CD14-positive monocyte (primary cell): ENCODE measurements around the gene RUNX2. TPM values are rescaled to one million over a fixed set of nuclear protein-coding genes. Genes with fewer than 3 reads are reported as not detected.

Experiments used
- DNase-seq, 3 donors: peaks; one replicate each; pipeline ENCODE4 v3.0.0-alpha.2; 2011 to 2022
- H2AFZ ChIP-seq: 2 replicates; pipeline ENCODE4 v1.6.0; 2012; ENCODE audit warnings: mild to moderate bottlenecking, low read depth, low read length, inconsistent platforms; ENCODE audit not compliant: insufficient read depth, poor library complexity, severe bottlenecking
- H3K27ac ChIP-seq, 2 donors: 1 replicate in 1 of 2; 2 replicates in 1 of 2; pipeline ENCODE4 v1.5.1; 2012 to 2013; ENCODE audit warnings: low read length in 2 of 2, control low read depth in 1 of 2, inconsistent platforms in 1 of 2, low read depth in 1 of 2, mild to moderate bottlenecking in 1 of 2
- H3K27me3 ChIP-seq, 2 donors: one replicate each; pipeline versions ENCODE4 v1.6.0 to v1.6.1; 2011 to 2013; ENCODE audit warnings: low read length in 2 of 2; ENCODE audit not compliant: control insufficient read depth in 2 of 2, insufficient read depth in 2 of 2
- H3K36me3 ChIP-seq, 2 donors: replicated peaks in 1 of 2; 1 replicate in 1 of 2; 2 replicates in 1 of 2; pipeline versions ENCODE4 v1.5.1 to v1.6.1; 2012 to 2013; ENCODE audit warnings: low read length in 2 of 2, control low read depth in 1 of 2, inconsistent platforms in 1 of 2, mild to moderate bottlenecking in 1 of 2; ENCODE audit not compliant: insufficient read depth in 2 of 2, control insufficient read depth in 1 of 2
- H3K4me1 ChIP-seq, 2 donors: 1 replicate in 1 of 2; 2 replicates in 1 of 2; pipeline versions ENCODE4 v1.5.1 to v1.6.1; 2012 to 2013; ENCODE audit warnings: low read length in 2 of 2, control low read depth in 1 of 2, inconsistent platforms in 1 of 2, mild to moderate bottlenecking in 1 of 2, moderate library complexity in 1 of 2; ENCODE audit not compliant: insufficient read depth in 2 of 2, control insufficient read depth in 1 of 2
- H3K4me2 ChIP-seq: replicated peaks from 2 replicates; pipeline ENCODE3; 2012; ENCODE audit warnings: low read length, moderate library complexity, mild to moderate bottlenecking; ENCODE audit not compliant: poor library complexity, severe bottlenecking; ENCODE audit errors: extremely low read depth
- H3K4me3 ChIP-seq, 3 experiments: fragments of 200-600 bp in 1 of 3; sonication (generic) in 1 of 3; replicated peaks in 1 of 3; 1 replicate in 2 of 3; 2 replicates in 1 of 3; pipeline ENCODE4 v1.5.1; 2011 to 2013; ENCODE audit warnings: low read length in 3 of 3, mild to moderate bottlenecking in 3 of 3, control low read depth in 2 of 3, low read depth in 2 of 3, inconsistent platforms in 1 of 3, moderate library complexity in 1 of 3
- H3K79me2 ChIP-seq: 2 replicates; pipeline ENCODE4 v1.6.0; 2012; ENCODE audit warnings: mild to moderate bottlenecking, control low read depth, inconsistent platforms, low read length, moderate library complexity; ENCODE audit not compliant: insufficient read depth
- H3K9ac ChIP-seq: 2 replicates; pipeline ENCODE4 v1.6.0; 2017; ENCODE audit warnings: low read length, mild to moderate bottlenecking; ENCODE audit not compliant: insufficient read depth, poor library complexity, severe bottlenecking
- H3K9me3 ChIP-seq, 2 donors: replicated peaks in 1 of 2; 1 replicate in 1 of 2; 2 replicates in 1 of 2; pipeline versions ENCODE4 v1.5.1 to v1.6.1; 2012 to 2013; ENCODE audit warnings: low read length in 2 of 2, control low read depth in 1 of 2; ENCODE audit not compliant: control insufficient read depth in 1 of 2, insufficient read depth in 1 of 2
- H4K20me1 ChIP-seq: 2 replicates; pipeline ENCODE4 v1.6.0; 2012; ENCODE audit warnings: mild to moderate bottlenecking, low read length, control low read depth, moderate library complexity; ENCODE audit not compliant: insufficient read depth
- H3K27ac Mint-ChIP-seq, 7 donors: one replicate each; pipeline ENCODE4 v1.8.0; 2020; ENCODE audit warnings: mild to moderate bottlenecking in 7 of 7, mixed read lengths in 7 of 7, moderate library complexity in 6 of 7, inconsistent platforms in 2 of 7
- H3K27me3 Mint-ChIP-seq, 3 donors: one replicate each; pipeline ENCODE4 v1.8.0; 2021 to 2022; ENCODE audit warnings: low read depth in 3 of 3, mild to moderate bottlenecking in 3 of 3, mixed read lengths in 3 of 3, moderate library complexity in 3 of 3, inconsistent platforms in 1 of 3
- H3K36me3 Mint-ChIP-seq, 2 donors: one replicate each; pipeline ENCODE4 v1.8.0; 2020; ENCODE audit warnings: mixed read lengths in 2 of 2, inconsistent platforms in 1 of 2, mild to moderate bottlenecking in 1 of 2
- H3K4me1 Mint-ChIP-seq: one replicate; pipeline ENCODE4 v1.8.0; 2020; ENCODE audit warnings: mild to moderate bottlenecking, mixed read lengths
- H3K4me3 Mint-ChIP-seq, 2 donors: one replicate each; pipeline ENCODE4 v1.8.0; 2020; ENCODE audit warnings: mild to moderate bottlenecking in 2 of 2, mixed read lengths in 2 of 2, moderate library complexity in 1 of 2
- H3K9me3 Mint-ChIP-seq, 7 donors: one replicate each; pipeline ENCODE4 v1.8.0; 2020 to 2022; ENCODE audit warnings: mixed read lengths in 7 of 7, mild to moderate bottlenecking in 6 of 7, moderate library complexity in 6 of 7, inconsistent platforms in 2 of 7
- CTCF ChIP-seq: fragments of 200-600 bp; IDR thresholded peaks from one replicate; pipeline ENCODE4 v1.8.0; 2022; ENCODE audit warnings: antibody characterized with exemption, mild to moderate bottlenecking
- whole genome bisulfite sequencing: methylation state at CpG from one replicate; pipeline ENCODE4 v1.1.5; 2013; ENCODE audit warnings: missing lambda C conversion rate; ENCODE audit not compliant: insufficient coverage; 5-methylcytosine and 5-hydroxymethylcytosine counted together
- intact Hi-C, 2 donors: fragments of 100-400 bp; cut with micrococcal nuclease; formaldehyde crosslinking; loops; one replicate each; pipeline versions ENCODE4 v1.15.0 to v1.15.1; 2023
- polyA plus RNA-seq, 3 donors: library from polyadenylated mRNA; depleted of rRNA in 1 of 3; unstranded in 2 of 3; stranded (reverse) in 1 of 3; fragments of 300-500 nt in 2 of 3; fragments of >200 nt in 1 of 3; fragmentation: Illumina TruSeq in 2 of 3; gene quantifications; 1 replicate in 2 of 3; 2 replicates in 1 of 3; pipeline ENCODE4 v1.2.3, GENCODE V29; 2012 to 2021

Gene RUNX2
- polyA plus RNA-seq, 3 donors, result 1.3 to 5.0 (median 2.5) TPM

- Histone ChIP-seq H4K20me1 (no peaks in the 10 kb centered on the region), H3K36me3 (peaks cover 4 to 11% of the 10 kb centered on the region in 2 donors), H3K27me3 (no peaks in the 10 kb centered on the region), H3K27ac (peak overlapping the region; percentile 17 to 70), H3K9ac (no peak overlapping the region), H3K79me2 (peaks cover 5% of the 10 kb centered on the region), H3K4me1 (peaks cover 31 to 33% of the 10 kb centered on the region in 2 donors), H3K4me2 (peak overlapping the region; percentile 39), H2AFZ (peak overlapping the region; percentile 41), H3K4me3 (peak overlapping the region in 1 of 3 experiments; percentile 39), H3K9me3 (no peaks in the 10 kb centered on the region)
- Mint-ChIP-seq H3K4me1 (peaks cover 38% of the 10 kb centered on the region), H3K27me3 (peaks cover 0 to 2% (median 0%) of the 10 kb centered on the region in 3 donors), H3K4me3 (peak overlapping the region; percentile 4 to 78), H3K9me3 (no peaks in the 10 kb centered on the region), H3K36me3 (peaks cover 16 to 33% of the 10 kb centered on the region in 2 donors), H3K27ac (peak overlapping the region; percentile 84 to 92 (median 88))
- TF ChIP-seq CTCF, result no peak
- intact Hi-C loops, result loop anchor here in 1 of 2 donors (5.0 kb wide), 1 partner anchor 73 kb away; no protein-coding TSS in a partner anchor
- WGBS, result no CpG with 5 or more reads among the region's 3 CpGs
- DNase-seq, result peak; percentile 39 to 68 (median 46)
Observed at GRCh38 chr6:45495429-45496084, 167.4 kb downstream of the RUNX2 start.

- Histone ChIP-seq H3K9ac (no peak overlapping the region), H3K79me2 (peaks cover 5% of the 10 kb centered on the region), H3K27ac (peak overlapping the region; percentile 17 to 70), H3K4me3 (peak overlapping the region in 1 of 3 experiments; percentile 39), H3K4me1 (peaks cover 31 to 33% of the 10 kb centered on the region in 2 donors), H2AFZ (peak overlapping the region; percentile 41), H3K9me3 (no peaks in the 10 kb centered on the region), H3K4me2 (peak overlapping the region; percentile 39), H3K27me3 (no peaks in the 10 kb centered on the region), H4K20me1 (no peaks in the 10 kb centered on the region), H3K36me3 (peaks cover 4 to 11% of the 10 kb centered on the region in 2 donors)
- TF ChIP-seq CTCF, result no peak
- peak overlapping the region; percentile 68 to 92 (median 88) for H3K27ac Mint-ChIP-seq
- H3K27me3 Mint-ChIP-seq, result peaks cover 0 to 2% (median 0%) of the 10 kb centered on the region in 3 donors
- WGBS, result no CpG with 5 or more reads among the region's 6 CpGs
- DNase-seq, result no peak
- no peaks in the 10 kb centered on the region for H3K9me3 Mint-ChIP-seq
- peaks cover 20 to 38% of the 10 kb centered on the region in 2 donors for H3K36me3 Mint-ChIP-seq
- H3K4me1 Mint-ChIP-seq, result peaks cover 38% of the 10 kb centered on the region
- H3K4me3 Mint-ChIP-seq, result peak overlapping the region; percentile 4 to 78
- intact Hi-C loops, result loop anchor here in 1 of 2 donors (5.0 kb wide), 1 partner anchor 74 kb away; no protein-coding TSS in a partner anchor
Observed at GRCh38 chr6:45496085-45496433, 167.9 kb downstream of the RUNX2 start.
